H1 (cell line): Measurements from ENCODE around the gene NELL2. TPM values are rescaled to one million over a fixed set of nuclear protein-coding genes. Genes with fewer than 3 reads are reported as not detected.

Source experiments
- CTCF ChIA-PET: fragments of 300-600 bp; sonication (Branson Sonifier 250); formaldehyde crosslinking; loops from one replicate; lab custom pipeline; 2021; ENCODE audit not compliant: partially characterized antibody; lab: Charles Lee
- POLR2A ChIA-PET: fragments of 300-600 bp; sonication (Branson Sonifier 250); formaldehyde crosslinking; loops from one replicate; lab custom pipeline; 2021; ENCODE audit warnings: inconsistent platforms; ENCODE audit not compliant: partially characterized antibody; lab: Charles Lee
- DNase-seq, 2 experiments: peaks; one replicate each; pipeline versions ENCODE4 v3.0.0 to v3.0.0-alpha.2; 2010 to 2022; ENCODE audit warnings: low spot score in 2 of 2, low read depth in 1 of 2, mixed read lengths in 1 of 2
- FAIRE-seq: peaks from 2 replicates; lab custom pipeline; 2011; peaks lifted over from hg19 to GRCh38; lab: Jason Lieb, UNC
- H2AFZ ChIP-seq: 2 replicates; pipeline ENCODE4 v1.8.1; 2012; ENCODE audit warnings: low read length, inconsistent platforms
- H2AK5ac ChIP-seq: 2 replicates; pipeline ENCODE4 v1.6.1; 2013; ENCODE audit warnings: low read depth, low read length
- H2BK120ac ChIP-seq: replicated peaks from 2 replicates; pipeline ENCODE3; 2013; ENCODE audit warnings: low read depth, low read length, inconsistent platforms
- H2BK12ac ChIP-seq: 2 replicates; pipeline ENCODE4 v1.6.1; 2013; ENCODE audit warnings: low read depth, low read length
- H2BK15ac ChIP-seq: 2 replicates; pipeline ENCODE4 v1.6.1; 2013; ENCODE audit warnings: low read length
- H2BK20ac ChIP-seq: 2 replicates; pipeline ENCODE4 v1.6.1; 2013; ENCODE audit warnings: low read length
- H2BK5ac ChIP-seq: 2 replicates; pipeline ENCODE4 v1.6.1; 2013; ENCODE audit warnings: low read depth, low read length
- H3K14ac ChIP-seq: 2 replicates; pipeline ENCODE4 v1.6.1; 2013; ENCODE audit warnings: inconsistent platforms; ENCODE audit not compliant: insufficient read length
- H3K18ac ChIP-seq: 2 replicates; pipeline ENCODE4 v1.6.1; 2013; ENCODE audit warnings: low read length; ENCODE audit errors: extremely low read depth
- H3K23ac ChIP-seq: 2 replicates; pipeline ENCODE4 v1.6.1; 2013; ENCODE audit warnings: inconsistent platforms; ENCODE audit not compliant: insufficient read length
- H3K23me2 ChIP-seq: 2 replicates; pipeline ENCODE4 v1.6.1; 2013; ENCODE audit warnings: low read depth, low read length
- H3K27ac ChIP-seq: 2 replicates; pipeline ENCODE4 v1.6.1; 2011; ENCODE audit warnings: low read depth, low read length, inconsistent platforms
- H3K27me3 ChIP-seq, 4 experiments: replicated peaks in 1 of 4; 1 replicate in 1 of 4; 2 replicates in 3 of 4; pipeline versions ENCODE4 v1.6.1 to v1.8.1; 2011 to 2013; ENCODE audit warnings: low read length in 3 of 4, mild to moderate bottlenecking in 3 of 4, inconsistent platforms in 2 of 4, mixed read lengths in 2 of 4, moderate library complexity in 1 of 4; ENCODE audit not compliant: control insufficient read depth in 3 of 4, insufficient read depth in 3 of 4; ENCODE audit errors: extremely low read depth in 1 of 4
- H3K36me3 ChIP-seq, 4 experiments: 2 replicates each; pipeline versions ENCODE4 v1.6.1 to v1.8.1; 2011 to 2013; ENCODE audit warnings: mild to moderate bottlenecking in 4 of 4, low read length in 3 of 4, moderate library complexity in 2 of 4, control low read depth in 1 of 4, inconsistent platforms in 1 of 4; ENCODE audit not compliant: insufficient read depth in 4 of 4, control insufficient read depth in 2 of 4
- H3K4ac ChIP-seq: replicated peaks from 2 replicates; pipeline ENCODE3; 2013; ENCODE audit warnings: low read length, low read depth, mixed read lengths, inconsistent platforms; ENCODE audit not compliant: insufficient read length
- H3K4me1 ChIP-seq, 4 experiments: replicated peaks in 1 of 4; 1 replicate in 1 of 4; 2 replicates in 3 of 4; pipeline versions ENCODE4 v1.6.1 to v1.8.1; 2011 to 2013; ENCODE audit warnings: low read length in 3 of 4, inconsistent platforms in 2 of 4, mixed read lengths in 1 of 4; ENCODE audit not compliant: insufficient read depth in 4 of 4, control insufficient read depth in 3 of 4
- H3K4me2 ChIP-seq, 2 experiments: 2 replicates each; pipeline versions ENCODE4 v1.6.1 to v1.8.1; 2011 to 2013; ENCODE audit warnings: low read depth in 2 of 2, low read length in 2 of 2, control low read depth in 1 of 2, inconsistent platforms in 1 of 2, mild to moderate bottlenecking in 1 of 2; ENCODE audit not compliant: insufficient read depth in 1 of 2
- H3K4me3 ChIP-seq, 4 experiments: fragments of 200-600, 300-600 bp in 1 of 4; sonication (generic), shearing (Covaris generic), sonication (Bioruptor Twin) in 1 of 4; 2 replicates each; pipeline versions ENCODE4 v1.5.1 to v1.8.1; 2011 to 2016; ENCODE audit warnings: low read length in 4 of 4, low read depth in 3 of 4, control low read depth in 2 of 4, inconsistent platforms in 2 of 4, mild to moderate bottlenecking in 2 of 4, mixed read lengths in 1 of 4, moderate library complexity in 1 of 4; ENCODE audit not compliant: insufficient read depth in 2 of 4; ENCODE audit errors: extremely low read depth in 1 of 4
- H3K56ac ChIP-seq: replicated peaks from 2 replicates; pipeline ENCODE3; 2013; ENCODE audit warnings: low read depth, mild to moderate bottlenecking, mixed read lengths, low read length, inconsistent platforms; ENCODE audit not compliant: insufficient read length
- H3K79me1 ChIP-seq: 2 replicates; pipeline ENCODE4 v1.6.1; 2013; ENCODE audit warnings: low read depth, low read length, control low read depth
- H3K79me2 ChIP-seq, 2 experiments: 2 replicates each; pipeline versions ENCODE4 v1.6.1 to v1.8.1; 2012 to 2013; ENCODE audit warnings: low read length in 2 of 2, mild to moderate bottlenecking in 2 of 2, inconsistent platforms in 1 of 2; ENCODE audit not compliant: insufficient read depth in 2 of 2, control insufficient read depth in 1 of 2
- H3K9ac ChIP-seq, 4 experiments: replicated peaks in 1 of 4; 1 replicate in 1 of 4; 2 replicates in 3 of 4; pipeline versions ENCODE4 v1.6.1 to v1.8.1; 2011 to 2013; ENCODE audit warnings: low read depth in 3 of 4, low read length in 3 of 4, control low read depth in 2 of 4, mild to moderate bottlenecking in 2 of 4, moderate library complexity in 2 of 4, inconsistent platforms in 1 of 4; ENCODE audit errors: extremely low read depth in 1 of 4
- H3K9me3 ChIP-seq, 2 experiments: 2 replicates each; pipeline versions ENCODE4 v1.6.1 to v1.8.1; 2012 to 2013; ENCODE audit warnings: mild to moderate bottlenecking in 2 of 2, moderate library complexity in 2 of 2, control low read depth in 1 of 2, inconsistent platforms in 1 of 2, low read depth in 1 of 2, low read length in 1 of 2, mixed read lengths in 1 of 2; ENCODE audit not compliant: insufficient read depth in 2 of 2
- H4K20me1 ChIP-seq, 2 experiments: replicated peaks in 1 of 2; 2 replicates each; pipeline versions ENCODE3 to v1.8.1; 2011 to 2013; ENCODE audit warnings: inconsistent platforms in 2 of 2, low read length in 2 of 2, mild to moderate bottlenecking in 1 of 2; ENCODE audit not compliant: insufficient read depth in 2 of 2, control insufficient read depth in 1 of 2
- H4K5ac ChIP-seq: 2 replicates; pipeline ENCODE4 v1.6.1; 2013; ENCODE audit warnings: low read length, low read depth, mixed read lengths, inconsistent platforms; ENCODE audit not compliant: insufficient read length
- H4K8ac ChIP-seq: 2 replicates; pipeline ENCODE4 v1.8.0; 2013; ENCODE audit warnings: mild to moderate bottlenecking, moderate library complexity, low read length, inconsistent platforms; ENCODE audit not compliant: insufficient read depth; ENCODE audit errors: extremely low read depth
- H4K91ac ChIP-seq: replicated peaks from 2 replicates; pipeline ENCODE3; 2013; ENCODE audit warnings: low read length, mixed read lengths, inconsistent platforms; ENCODE audit not compliant: insufficient read length
- ATF2 ChIP-seq: IDR thresholded peaks from 2 replicates; pipeline ENCODE4 v1.6.1; 2012; ENCODE audit warnings: low read length, inconsistent platforms
- CREB1 ChIP-seq: IDR thresholded peaks from 2 replicates; pipeline ENCODE4 v1.6.1; 2012; ENCODE audit warnings: inconsistent platforms
- E2F6 ChIP-seq: IDR thresholded peaks from 2 replicates; pipeline ENCODE4 v1.6.1; 2012; ENCODE audit warnings: inconsistent platforms
- EP300 ChIP-seq, 2 experiments: IDR thresholded peaks; 1 replicate in 1 of 2; 2 replicates in 1 of 2; pipeline ENCODE4 v1.6.1; 2011 to 2012; ENCODE audit warnings: low read depth in 2 of 2, low read length in 2 of 2, mild to moderate bottlenecking in 2 of 2, borderline replicate concordance in 1 of 2, inconsistent platforms in 1 of 2, moderate library complexity in 1 of 2
- FOSL1 ChIP-seq: IDR thresholded peaks from 2 replicates; pipeline ENCODE4 v1.6.1; 2011; ENCODE audit warnings: mild to moderate bottlenecking, low read depth, low read length, moderate library complexity; ENCODE audit not compliant: insufficient read depth
- GABPA ChIP-seq: IDR thresholded peaks from 2 replicates; pipeline ENCODE4 v1.6.1; 2011; ENCODE audit warnings: mild to moderate bottlenecking, low read length, moderate library complexity, borderline replicate concordance; ENCODE audit not compliant: insufficient read depth
- JUN ChIP-seq: IDR thresholded peaks from 2 replicates; pipeline ENCODE4 v1.6.1; 2011; ENCODE audit warnings: low read depth, mild to moderate bottlenecking, improper control_type of control experiment, low read length
- JUND ChIP-seq: IDR thresholded peaks from 2 replicates; pipeline ENCODE4 v1.6.1; 2011; ENCODE audit warnings: mild to moderate bottlenecking, improper control_type of control experiment, low read length
- KDM1A ChIP-seq: fragments of 200-600, 300-600 bp; sonication (generic); IDR thresholded peaks from 2 replicates; pipeline ENCODE4 v1.7.1; 2016; ENCODE audit warnings: mild to moderate bottlenecking, low read length, borderline replicate concordance
- NRF1 ChIP-seq: IDR thresholded peaks from 2 replicates; pipeline ENCODE4 v1.6.1; 2011; ENCODE audit warnings: mild to moderate bottlenecking, low read depth, low read length, improper control_type of control experiment
- SIRT6 ChIP-seq: IDR thresholded peaks from one replicate; pipeline ENCODE4 v1.7.1; 2012; ENCODE audit warnings: low read length, inconsistent platforms
- SP4 ChIP-seq: IDR thresholded peaks from 2 replicates; pipeline ENCODE4 v1.6.1; 2012; ENCODE audit warnings: low read length, inconsistent platforms
- SUZ12 ChIP-seq: fragments of 200-600 bp; sonication (generic); IDR thresholded peaks from 2 replicates; pipeline ENCODE4 v1.6.1; 2012; ENCODE audit warnings: mild to moderate bottlenecking, inconsistent platforms, low read length, moderate library complexity, mixed read lengths
- ZNF274 ChIP-seq: IDR thresholded peaks from 2 replicates; pipeline ENCODE4 v1.7.0; 2012; ENCODE audit warnings: low read length, borderline replicate concordance; ENCODE audit errors: extremely low read depth
- polyA plus RNA-seq, 7 experiments: library from polyadenylated mRNA; depleted of rRNA in 3 of 7; stranded (reverse) in 5 of 7; unstranded in 2 of 7; fragments of >200 nt in 5 of 7; fragments of 200-250 nt in 2 of 7; gene quantifications; 1 replicate in 5 of 7; 2 replicates in 1 of 7; 4 replicates in 1 of 7; pipeline versions ENCODE4 v1.2.1 to v1.2.3, GENCODE V29; 2011 to 2013; ENCODE audit warnings: missing spikeins in 2 of 7, mixed read lengths in 2 of 7
- total RNA-seq: library from RNA; stranded (reverse); fragmentation: NEBNext Ultra II Directional; extraction: Animal tissue kit (Norgen Biotek cat#: 25700); gene quantifications from 2 replicates; pipeline ENCODE4 v1.2.1, GENCODE V29; 2021

Gene NELL2
- total and polyA plus RNA-seq, 2 of the 8 experiments (the other 6 are each of a cell fraction or from before 2014, with no cell fraction given): 54.2 to 56.8 TPM

- Histone ChIP-seq H3K14ac (no peak overlapping the region), H3K4me3 (no peak overlapping the region), H3K79me2 (no peaks in the 10 kb centered on the region), H2BK15ac (no peak overlapping the region), H3K4me1 (no peaks in the 10 kb centered on the region), H3K36me3 (no peaks in the 10 kb centered on the region), H3K9ac (no peak overlapping the region), H2BK5ac (no peak overlapping the region), H3K23me2 (no peaks in the 10 kb centered on the region; the same call in 1 of the 2 replicates), H4K5ac (no peak overlapping the region), H3K4ac (no peak overlapping the region), H3K23ac (no peak overlapping the region), H2BK120ac (no peak overlapping the region), H4K8ac (no peak overlapping the region), H4K20me1 (no peaks in the 10 kb centered on the region), H3K27ac (no peak overlapping the region), H2BK20ac (no peak overlapping the region), H2AK5ac (no peak overlapping the region), H4K91ac (no peak overlapping the region), H2AFZ (no peak overlapping the region), H3K56ac (no peak overlapping the region), H3K79me1 (no peaks in the 10 kb centered on the region), H3K9me3 (no peaks in the 10 kb centered on the region), H3K18ac (no peak overlapping the region), H2BK12ac (no peak overlapping the region), H3K4me2 (no peak overlapping the region), H3K27me3 (no peaks in the 10 kb centered on the region)
- FAIRE-seq: no peak
- POLR2A ChIA-PET: no interaction called here
- CTCF ChIA-PET: no interaction called here
- DNase-seq: no peak
- TF ChIP-seq SUZ12: no peak
- no peak for TF ChIP-seq GABPA
- peak; percentile 84 for TF ChIP-seq JUND
- no peak for TF ChIP-seq ATF2
- no peak for TF ChIP-seq E2F6
- TF ChIP-seq SIRT6: no peak
- no peak for TF ChIP-seq SP4
- no peak for TF ChIP-seq EP300 (IDR thresholded peaks at IDR 0.05; ENCODE audit: borderline replicate concordance in 1 of 2, low read depth in 2 of 2, low read length in 2 of 2)
- no peak for TF ChIP-seq KDM1A
- TF ChIP-seq JUN: no peak
- no peak for TF ChIP-seq NRF1
- no peak for TF ChIP-seq ZNF274
- no peak for TF ChIP-seq CREB1
- no peak for TF ChIP-seq FOSL1
These were observed 179.6 kb downstream of the NELL2 start for GRCh38 chr12:44696542-44696941.
